DND-41 (cell line): ENCODE data around the gene DAG1.

ENCODE experiments used
- EZH2 ChIP-seq: IDR thresholded peaks from 3 replicates; pipeline ENCODE4 v1.6.1; 2012; ENCODE audit warnings: borderline replicate concordance, low read depth, mild to moderate bottlenecking, moderate library complexity, low read length, inconsistent platforms; ENCODE audit not compliant: severe bottlenecking
- TF ChIP-seq, protein P1 (sequence below): IDR thresholded peaks from 2 replicates; pipeline ENCODE4 v1.5.1; 2012; ENCODE audit warnings: borderline replicate concordance, low read length, moderate library complexity, mild to moderate bottlenecking; ENCODE audit not compliant: poor library complexity, severe bottlenecking; ENCODE audit errors: extremely low read depth

DNA sequence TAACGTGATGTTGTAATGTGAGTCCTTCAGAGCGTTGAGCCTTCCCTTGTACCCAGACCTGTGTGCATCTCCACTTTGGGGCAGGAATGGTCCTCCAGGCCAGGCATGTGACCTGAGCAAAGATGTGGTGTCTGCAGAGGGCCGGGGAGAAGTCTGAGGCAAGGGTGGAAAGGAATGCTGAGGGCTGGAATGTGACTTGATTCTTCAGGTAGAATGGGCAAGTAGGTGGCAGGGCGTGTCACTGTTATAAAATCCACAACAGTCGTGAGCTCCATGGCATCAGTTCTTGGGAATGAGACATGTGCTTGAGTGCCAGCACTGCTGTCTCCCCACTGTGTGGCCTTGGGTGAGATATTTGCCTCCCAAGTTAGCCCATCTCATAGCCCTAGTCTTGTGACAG is 60.2 kb downstream of the DAG1 start:
- TF ChIP-seq, protein P1, sequence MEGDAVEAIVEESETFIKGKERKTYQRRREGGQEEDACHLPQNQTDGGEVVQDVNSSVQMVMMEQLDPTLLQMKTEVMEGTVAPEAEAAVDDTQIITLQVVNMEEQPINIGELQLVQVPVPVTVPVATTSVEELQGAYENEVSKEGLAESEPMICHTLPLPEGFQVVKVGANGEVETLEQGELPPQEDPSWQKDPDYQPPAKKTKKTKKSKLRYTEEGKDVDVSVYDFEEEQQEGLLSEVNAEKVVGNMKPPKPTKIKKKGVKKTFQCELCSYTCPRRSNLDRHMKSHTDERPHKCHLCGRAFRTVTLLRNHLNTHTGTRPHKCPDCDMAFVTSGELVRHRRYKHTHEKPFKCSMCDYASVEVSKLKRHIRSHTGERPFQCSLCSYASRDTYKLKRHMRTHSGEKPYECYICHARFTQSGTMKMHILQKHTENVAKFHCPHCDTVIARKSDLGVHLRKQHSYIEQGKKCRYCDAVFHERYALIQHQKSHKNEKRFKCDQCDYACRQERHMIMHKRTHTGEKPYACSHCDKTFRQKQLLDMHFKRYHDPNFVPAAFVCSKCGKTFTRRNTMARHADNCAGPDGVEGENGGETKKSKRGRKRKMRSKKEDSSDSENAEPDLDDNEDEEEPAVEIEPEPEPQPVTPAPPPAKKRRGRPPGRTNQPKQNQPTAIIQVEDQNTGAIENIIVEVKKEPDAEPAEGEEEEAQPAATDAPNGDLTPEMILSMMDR = no peak
- no peak for TF ChIP-seq EZH2
